Trophoblast cell (in vitro differentiated cells and primary cell): Measurements from ENCODE around the gene S100A12.
"Not testable (repeated sequence)": the region's sequence is repeated elsewhere in the genome, so short reads cannot be mapped to it uniquely, and the experiment has no call there.

Source experiments
- DNase-seq, 2 donors: peaks; one replicate each; pipeline ENCODE4 v3.0.0-alpha.2; 2016
- H2AFZ ChIP-seq: 2 replicates; pipeline ENCODE4 v1.6.1; 2013; ENCODE audit warnings: low read length, moderate library complexity, mild to moderate bottlenecking; ENCODE audit not compliant: insufficient read depth, poor library complexity
- H2AK5ac ChIP-seq: 2 replicates; pipeline ENCODE4 v1.6.1; 2013; ENCODE audit warnings: mild to moderate bottlenecking, low read length
- H2BK120ac ChIP-seq: 2 replicates; pipeline ENCODE4 v1.6.1; 2013; ENCODE audit warnings: low read length, mild to moderate bottlenecking, moderate library complexity; ENCODE audit not compliant: insufficient read depth, poor library complexity
- H2BK12ac ChIP-seq: 2 replicates; pipeline ENCODE4 v1.6.1; 2013; ENCODE audit warnings: mild to moderate bottlenecking, low read length, moderate library complexity
- H2BK5ac ChIP-seq: 2 replicates; pipeline ENCODE4 v1.6.1; 2013; ENCODE audit warnings: low read length, low read depth, moderate library complexity, mild to moderate bottlenecking; ENCODE audit not compliant: poor library complexity
- H3K14ac ChIP-seq: 2 replicates; pipeline ENCODE4 v1.6.1; 2013; ENCODE audit warnings: mild to moderate bottlenecking, low read length
- H3K18ac ChIP-seq: 2 replicates; pipeline ENCODE4 v1.6.1; 2013; ENCODE audit warnings: mild to moderate bottlenecking, low read length
- H3K23ac ChIP-seq: 2 replicates; pipeline ENCODE4 v1.6.1; 2013; ENCODE audit warnings: low read length
- H3K27ac ChIP-seq: 2 replicates; pipeline ENCODE4 v1.5.1; 2013; ENCODE audit warnings: low read depth, mild to moderate bottlenecking, inconsistent platforms, low read length, moderate library complexity
- H3K27me3 ChIP-seq: 2 replicates; pipeline ENCODE4 v1.6.1; 2013; ENCODE audit warnings: inconsistent platforms, mild to moderate bottlenecking, low read length, moderate library complexity; ENCODE audit not compliant: insufficient read depth
- H3K36me3 ChIP-seq, 2 experiments: 1 replicate in 1 of 2; 2 replicates in 1 of 2; pipeline ENCODE4 v1.6.1; 2013; ENCODE audit warnings: low read length in 2 of 2, mild to moderate bottlenecking in 2 of 2, moderate library complexity in 1 of 2; ENCODE audit not compliant: insufficient read depth in 2 of 2, control insufficient read depth in 1 of 2
- H3K4ac ChIP-seq: 2 replicates; pipeline ENCODE4 v1.6.1; 2013; ENCODE audit warnings: low read depth, mild to moderate bottlenecking, low read length, moderate library complexity
- H3K4me1 ChIP-seq, 2 experiments: 1 replicate in 1 of 2; 2 replicates in 1 of 2; pipeline ENCODE4 v1.6.1; 2013; ENCODE audit warnings: low read length in 2 of 2, mild to moderate bottlenecking in 2 of 2, moderate library complexity in 1 of 2; ENCODE audit not compliant: insufficient read depth in 2 of 2, control insufficient read depth in 1 of 2
- H3K4me2 ChIP-seq: 2 replicates; pipeline ENCODE4 v1.6.1; 2013; ENCODE audit warnings: inconsistent platforms, mild to moderate bottlenecking, low read length, moderate library complexity
- H3K4me3 ChIP-seq: 2 replicates; pipeline ENCODE4 v1.5.1; 2013; ENCODE audit warnings: mild to moderate bottlenecking, low read depth, low read length, inconsistent platforms
- H3K79me1 ChIP-seq: one replicate; pipeline ENCODE4 v1.6.1; 2013; ENCODE audit warnings: low read length
- H3K79me2 ChIP-seq: 2 replicates; pipeline ENCODE4 v1.6.1; 2013; ENCODE audit warnings: low read length, mild to moderate bottlenecking; ENCODE audit not compliant: control insufficient read depth, insufficient read depth, poor library complexity
- H3K9ac ChIP-seq: 2 replicates; pipeline ENCODE4 v1.6.1; 2013; ENCODE audit warnings: mild to moderate bottlenecking, low read length
- H3K9me3 ChIP-seq: 2 replicates; pipeline ENCODE4 v1.6.1; 2013; ENCODE audit warnings: low read depth, mild to moderate bottlenecking, control low read depth, inconsistent platforms, low read length; ENCODE audit not compliant: insufficient read depth
- H4K12ac ChIP-seq: 2 replicates; pipeline ENCODE4 v1.6.1; 2013; ENCODE audit warnings: low read depth, mild to moderate bottlenecking, low read length, moderate library complexity
- H4K8ac ChIP-seq: 2 replicates; pipeline ENCODE4 v1.6.1; 2013; ENCODE audit warnings: low read depth, mild to moderate bottlenecking, low read length, moderate library complexity
- H4K91ac ChIP-seq: one replicate; pipeline ENCODE4 v1.6.1; 2013; ENCODE audit warnings: low read depth, mild to moderate bottlenecking, low read length, moderate library complexity
- WGBS: extraction: QIAGEN DNeasy Blood & Tissue Kit; methylation state at CpG from one replicate; pipeline ENCODE4 v1.1.7; 2013; ENCODE audit warnings: missing lambda C conversion rate; ENCODE audit not compliant: insufficient read length, insufficient coverage; ENCODE audit errors: extremely low coverage; 5-methylcytosine and 5-hydroxymethylcytosine counted together

The S100A12 gene

DNA sequence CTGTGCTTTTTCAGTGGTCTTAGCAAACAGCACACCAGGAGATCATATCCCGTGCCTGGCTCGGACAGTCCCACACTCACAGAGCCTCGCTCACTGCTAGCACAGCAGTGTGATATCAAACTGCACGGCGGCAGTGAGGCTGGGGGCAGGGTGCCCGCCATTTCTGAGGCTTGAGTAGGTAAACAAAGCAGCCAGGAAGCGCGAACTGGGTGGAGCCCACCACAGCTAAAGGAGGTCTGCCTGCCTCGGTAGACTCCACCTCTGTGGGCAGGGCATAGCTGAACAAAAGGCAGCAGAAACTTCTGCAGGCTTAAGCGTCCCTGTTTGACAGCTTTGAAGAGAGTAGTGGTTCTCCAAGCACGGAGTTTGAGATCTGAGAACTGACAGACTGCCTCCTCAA, 31.9 kb upstream of the S100A12 start:
- not testable (repeated sequence) for H2BK5ac ChIP-seq, H3K79me1 ChIP-seq, H3K4me2 ChIP-seq, H3K18ac ChIP-seq, DNase-seq, H3K9me3 ChIP-seq, H3K4ac ChIP-seq, H3K23ac ChIP-seq, H3K36me3 ChIP-seq, H2AK5ac ChIP-seq, H3K27me3 ChIP-seq, H3K4me3 ChIP-seq, H2BK12ac ChIP-seq, H4K91ac ChIP-seq, H4K12ac ChIP-seq, H4K8ac ChIP-seq, H2BK120ac ChIP-seq, H3K9ac ChIP-seq, H3K14ac ChIP-seq, H3K4me1 ChIP-seq, H2AFZ ChIP-seq, H3K27ac ChIP-seq, H3K79me2 ChIP-seq
- WGBS: no CpG with 5 or more reads among the region's 11 CpGs

DNA sequence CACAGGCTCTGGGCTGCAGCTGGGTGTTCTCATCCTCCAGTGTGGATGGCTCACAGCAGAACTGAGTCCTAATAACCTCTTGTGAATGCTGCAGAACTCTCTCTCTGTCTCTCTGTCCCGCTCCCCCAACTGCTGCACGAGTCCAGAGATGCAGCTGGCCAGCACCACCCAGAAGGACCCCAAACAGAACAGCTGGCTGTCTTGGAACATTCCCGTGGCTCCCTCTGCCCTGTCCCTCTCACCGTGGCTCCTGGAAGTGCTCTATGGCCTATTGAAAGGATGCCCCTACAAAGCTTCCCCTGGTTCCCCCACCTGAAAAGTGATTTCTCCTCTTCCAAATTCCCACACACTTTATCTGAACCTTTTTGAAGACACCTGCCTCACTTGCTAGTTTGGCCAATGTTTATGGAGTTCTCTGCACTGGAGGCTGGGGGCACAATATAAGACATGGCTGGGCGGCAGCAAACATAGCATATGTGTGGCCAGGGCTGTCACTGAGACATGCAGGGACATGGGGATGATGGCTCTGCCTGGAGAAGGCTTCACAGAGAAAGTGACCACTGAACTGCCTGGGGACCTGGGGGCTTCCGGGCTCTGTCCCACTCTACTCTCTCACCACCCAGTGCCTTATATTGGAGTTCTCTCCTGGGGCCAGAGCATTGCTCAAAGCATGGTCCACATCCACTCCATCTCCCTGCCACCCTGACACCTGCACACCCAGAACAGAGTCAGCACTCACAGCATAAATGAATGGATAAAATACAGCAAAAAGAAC, 30.6 kb upstream of the S100A12 start:
- H2BK120ac ChIP-seq, H3K4ac ChIP-seq, H2AFZ ChIP-seq, H3K27ac ChIP-seq, H3K79me1 ChIP-seq, H3K4me2 ChIP-seq, H4K8ac ChIP-seq, H4K91ac ChIP-seq, H3K79me2 ChIP-seq, H2AK5ac ChIP-seq, H3K27me3 ChIP-seq, H3K4me1 ChIP-seq, DNase-seq, H3K9me3 ChIP-seq, H2BK12ac ChIP-seq, H4K12ac ChIP-seq, H3K18ac ChIP-seq, H3K23ac ChIP-seq, H3K14ac ChIP-seq, H3K9ac ChIP-seq, H3K36me3 ChIP-seq, H3K4me3 ChIP-seq, H2BK5ac ChIP-seq: not testable (repeated sequence)
- no CpG with 5 or more reads among the region's 6 CpGs for WGBS

DNA sequence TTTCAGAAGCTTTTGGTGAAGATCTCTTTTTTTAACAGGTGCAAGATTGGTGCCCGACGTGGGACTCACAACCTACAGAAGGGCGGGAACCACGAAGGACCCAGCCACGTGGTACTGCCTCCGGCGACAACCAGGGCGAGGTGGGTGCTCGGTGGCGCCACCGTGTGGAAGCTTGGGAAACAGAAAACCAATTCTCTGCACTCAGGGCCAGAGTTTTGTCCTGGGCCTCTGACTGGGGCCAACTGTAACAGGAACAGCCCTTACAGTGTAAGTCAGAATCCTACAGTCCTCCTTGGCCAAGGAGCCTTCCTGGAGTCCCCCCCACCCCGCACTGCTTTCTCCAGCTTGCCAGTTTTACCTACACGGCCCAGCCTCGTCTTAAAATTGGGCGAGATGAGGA, 29.3 kb upstream of the S100A12 start:
- no peaks in the 10 kb centered on the region for H3K79me1 ChIP-seq
- no peak overlapping the region for H3K9ac ChIP-seq
- H4K8ac ChIP-seq: no peak overlapping the region
- no peak overlapping the region for H3K23ac ChIP-seq
- no peak overlapping the region for H2BK12ac ChIP-seq
- no peak overlapping the region for H4K12ac ChIP-seq
- H3K9me3 ChIP-seq: no peaks in the 10 kb centered on the region
- no peak overlapping the region for H3K27ac ChIP-seq
- H3K4me1 ChIP-seq: no peaks in the 10 kb centered on the region
- H3K14ac ChIP-seq: no peak overlapping the region
- no peaks in the 10 kb centered on the region for H3K27me3 ChIP-seq
- no peak overlapping the region for H4K91ac ChIP-seq
- H3K4me3 ChIP-seq: no peak overlapping the region
- no CpG with 5 or more reads among the region's 15 CpGs for WGBS
- H3K4me2 ChIP-seq: no peak overlapping the region
- no peaks in the 10 kb centered on the region for H3K36me3 ChIP-seq
- no peak overlapping the region for H3K4ac ChIP-seq
- DNase-seq: peak; percentile 55 to 78
- no peaks in the 10 kb centered on the region for H3K79me2 ChIP-seq
- H2AK5ac ChIP-seq: no peak overlapping the region
- H2BK120ac ChIP-seq: no peak overlapping the region
- H2AFZ ChIP-seq: no peak overlapping the region
- H2BK5ac ChIP-seq: no peak overlapping the region
- H3K18ac ChIP-seq: no peak overlapping the region

DNA sequence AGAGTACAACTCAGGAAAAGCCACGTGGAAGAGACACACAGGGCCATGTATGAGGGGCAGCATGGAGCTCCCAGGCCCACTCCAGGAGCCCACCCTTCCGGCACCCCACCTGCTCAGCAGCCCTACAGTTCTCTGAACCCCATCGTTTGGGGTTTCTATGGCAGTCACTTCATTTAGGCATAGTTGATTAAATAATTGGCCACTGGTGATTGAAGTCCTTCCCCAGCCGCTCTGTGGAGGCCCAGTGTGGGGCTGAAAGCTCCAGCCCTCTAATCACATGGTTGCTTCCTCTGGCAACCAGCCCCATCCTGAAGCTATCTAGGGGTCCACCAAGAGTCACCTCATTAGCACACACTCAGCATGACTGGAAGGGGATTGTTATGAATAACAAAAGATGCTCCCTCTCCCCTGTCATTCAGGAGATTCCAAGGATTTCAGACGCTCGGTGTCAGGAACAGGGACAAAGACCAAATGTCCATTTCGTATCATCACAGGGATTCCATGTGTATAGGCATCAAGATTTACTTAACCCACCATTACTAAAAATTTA, 28.7 kb upstream of the S100A12 start:
- no peaks in the 10 kb centered on the region for H3K9me3 ChIP-seq
- H3K14ac ChIP-seq: no peak overlapping the region
- H2AK5ac ChIP-seq: no peak overlapping the region
- WGBS: no CpG with 5 or more reads among the region's 7 CpGs
- no peaks in the 10 kb centered on the region for H3K4me1 ChIP-seq
- no peaks in the 10 kb centered on the region for H3K36me3 ChIP-seq
- H2BK120ac ChIP-seq: no peak overlapping the region
- no peak overlapping the region for H4K91ac ChIP-seq
- no peak overlapping the region for H3K23ac ChIP-seq
- DNase-seq: no peak
- H3K4ac ChIP-seq: no peak overlapping the region
- no peak overlapping the region for H3K4me3 ChIP-seq
- H3K9ac ChIP-seq: no peak overlapping the region
- H2BK5ac ChIP-seq: no peak overlapping the region
- H2BK12ac ChIP-seq: no peak overlapping the region
- H3K4me2 ChIP-seq: no peak overlapping the region
- H3K27me3 ChIP-seq: no peaks in the 10 kb centered on the region
- H2AFZ ChIP-seq: no peak overlapping the region
- H3K27ac ChIP-seq: no peak overlapping the region
- H3K79me2 ChIP-seq: no peaks in the 10 kb centered on the region
- H3K79me1 ChIP-seq: no peaks in the 10 kb centered on the region
- H4K8ac ChIP-seq: no peak overlapping the region
- H4K12ac ChIP-seq: no peak overlapping the region
- no peak overlapping the region for H3K18ac ChIP-seq
